Astrocyte of the cerebellum (primary cell): ENCODE data around the gene E2F2.

ENCODE experiments used
- DNase-seq: peaks from one replicate; pipeline ENCODE4 v3.0.0-alpha.2; 2011; ENCODE audit warnings: low read depth
- H3K4me3 ChIP-seq: 2 replicates; pipeline ENCODE4 v1.5.1; 2011; ENCODE audit warnings: mild to moderate bottlenecking, low read depth, low read length, moderate library complexity
- CTCF ChIP-seq: IDR thresholded peaks from 2 replicates; pipeline ENCODE4 v1.5.1; 2012; ENCODE audit warnings: low read length, low read depth, moderate library complexity, mild to moderate bottlenecking; ENCODE audit errors: missing control alignments
- in situ Hi-C: cut with HindIII; loops from 2 replicates; pipeline ENCODE4 v1.10.0; 2017; ENCODE audit warnings: low sequenced_read_pairs

The E2F2 gene

GRCh38 chr1:23563003-23563402 lies 32.0 kb upstream of the E2F2 start:
- in situ Hi-C loops = no loop called here
- no peak overlapping the region for H3K4me3 ChIP-seq
- no peak for TF ChIP-seq CTCF
- DNase-seq = no peak

- no peak overlapping the region for H3K4me3 ChIP-seq
- DNase-seq = peak; percentile 98
Observed at GRCh38 chr1:23562137-23562876, 31.3 kb upstream of the E2F2 start.

GRCh38 chr1:23561813-23562100 lies 30.7 kb upstream of the E2F2 start:
- in situ Hi-C loops = no loop called here
- DNase-seq = no peak
- H3K4me3 ChIP-seq = no peak overlapping the region

More at GRCh38 chr1:23562137-23562876, 31.3 kb upstream of the E2F2 start:
- no peak for TF ChIP-seq CTCF
- in situ Hi-C loops = no loop called here

GRCh38 chr1:23561076-23561812 lies 30.2 kb upstream of the E2F2 start:
- no peak for TF ChIP-seq CTCF
- H3K4me3 ChIP-seq = no peak overlapping the region
- in situ Hi-C loops = no loop called here
- no peak for DNase-seq

More at GRCh38 chr1:23561813-23562100, 30.7 kb upstream of the E2F2 start:
- TF ChIP-seq CTCF = no peak

- in situ Hi-C loops = no loop called here
- peak; percentile 84 for DNase-seq
- TF ChIP-seq CTCF = no peak
- H3K4me3 ChIP-seq = peak overlapping the region; percentile 98
Observed at GRCh38 chr1:23559985-23560741, 29.1 kb upstream of the E2F2 start.

- peak; percentile 96 for DNase-seq
- peak within 1 kb of the TSS; percentile 98 for H3K4me3 ChIP-seq
- no peak for TF ChIP-seq CTCF
- in situ Hi-C loops = no loop called here
Observed at GRCh38 chr1:23559136-23559984, 28.3 kb upstream of the E2F2 start, which contains the start of gene ID3. TSS of gene ID3 (minus strand) at chr1:23559501. CDS start at chr1:23559426, 75 bp downstream.
